T-helper 9 cell (primary cell): ENCODE measurements around the gene FHOD1.

Experiments
- DNase-seq: peaks from one replicate; pipeline ENCODE4 v3.0.0-alpha.2; 2020

The FHOD1 gene

DNA sequence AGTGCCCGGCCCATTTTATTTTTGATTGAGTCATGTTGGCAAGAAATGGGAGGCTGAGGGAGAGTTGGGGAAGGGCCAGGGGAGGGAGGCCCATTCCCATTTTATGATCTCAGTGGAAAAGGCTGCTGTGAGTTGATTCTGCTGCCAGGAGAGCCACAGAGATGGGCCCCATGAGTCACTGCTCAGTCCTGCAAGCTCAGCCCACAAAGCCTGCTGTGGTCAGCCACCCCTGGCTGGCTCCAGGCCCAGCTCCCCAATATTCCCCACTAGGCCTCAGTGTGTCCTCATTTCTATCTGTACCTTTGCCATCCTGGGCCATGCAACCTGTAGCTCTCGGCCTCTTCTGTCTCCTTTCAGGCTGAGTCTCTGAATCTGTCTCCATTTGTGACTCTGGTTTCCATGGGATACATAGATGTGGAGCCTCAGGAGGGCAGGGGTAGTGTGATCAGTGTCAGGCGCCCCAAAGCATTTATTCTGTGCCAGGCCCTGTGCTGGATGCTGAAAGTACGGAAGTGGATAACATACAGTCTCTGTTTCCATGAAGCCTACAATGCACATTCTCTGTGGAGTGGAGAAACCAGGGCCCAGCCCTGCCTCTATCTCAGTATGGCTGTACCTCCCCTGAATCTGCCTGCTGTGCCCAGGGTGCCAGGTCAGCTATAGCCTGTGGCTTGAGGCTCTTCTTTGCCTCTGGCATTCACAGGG is 30.2 kb upstream of the FHOD1 start:
- DNase-seq: no peak

DNA sequence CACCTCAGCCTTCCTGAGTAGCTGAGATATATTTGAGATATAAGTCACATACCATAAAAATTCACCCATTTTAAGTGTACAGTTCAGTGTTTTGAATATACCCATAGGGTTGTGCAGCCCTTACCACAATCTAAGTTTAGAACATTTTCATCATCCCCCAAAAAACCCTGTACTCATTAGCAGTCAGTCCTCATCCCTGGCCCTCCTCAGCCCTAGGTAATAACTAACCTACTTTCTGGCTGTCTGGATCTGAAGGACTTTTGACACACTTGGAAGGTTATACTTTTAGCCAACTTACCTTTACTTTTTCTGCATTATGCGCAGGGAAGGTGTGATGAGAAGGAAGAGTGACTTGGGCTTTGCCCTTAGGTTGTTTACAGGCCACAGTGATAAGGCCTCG is 28.0 kb upstream of the FHOD1 start:
- DNase-seq: no peak

DNA sequence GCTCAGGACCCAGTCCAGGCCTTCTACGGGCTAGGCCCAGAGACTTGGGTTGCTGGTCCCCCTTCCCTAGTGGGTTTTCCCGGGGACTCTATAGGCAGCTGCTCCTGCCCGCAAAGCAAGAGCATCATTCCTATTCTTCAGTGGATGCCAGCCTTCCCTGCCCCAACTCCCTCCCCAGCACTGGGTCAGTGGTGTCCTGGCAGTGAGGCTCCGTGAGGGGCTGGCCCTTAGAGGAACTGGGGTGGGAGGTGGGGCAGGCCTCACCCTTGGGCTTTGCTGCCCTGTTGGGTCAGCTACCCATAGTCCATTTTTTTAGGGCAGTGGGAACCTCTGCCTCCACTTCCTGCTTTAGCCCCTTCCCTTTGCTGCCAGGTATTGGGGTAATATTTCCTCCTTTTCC is 24.2 kb upstream of the FHOD1 start:
- no peak for DNase-seq

DNA sequence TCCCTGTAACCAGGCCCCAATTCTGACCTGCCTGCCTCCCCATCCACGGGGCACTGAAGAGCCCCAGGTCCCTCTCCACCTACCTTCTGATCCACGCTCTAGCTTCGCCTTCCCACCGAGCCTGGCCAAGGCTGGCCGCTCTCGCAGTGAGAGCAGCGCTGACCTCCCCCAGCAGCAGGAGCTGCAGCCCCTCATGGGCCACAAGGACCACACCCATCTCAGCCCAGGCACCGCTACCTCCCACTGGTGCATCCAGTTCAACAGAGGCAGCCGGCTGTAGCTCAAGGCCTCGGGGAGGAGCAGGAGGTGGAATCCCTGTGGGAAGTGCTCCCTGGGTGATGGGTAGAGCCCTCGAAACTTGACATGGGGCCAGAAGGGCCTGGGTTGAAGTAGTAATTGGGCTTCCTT is 23.7 kb upstream of the FHOD1 start:
- no peak for DNase-seq

DNA sequence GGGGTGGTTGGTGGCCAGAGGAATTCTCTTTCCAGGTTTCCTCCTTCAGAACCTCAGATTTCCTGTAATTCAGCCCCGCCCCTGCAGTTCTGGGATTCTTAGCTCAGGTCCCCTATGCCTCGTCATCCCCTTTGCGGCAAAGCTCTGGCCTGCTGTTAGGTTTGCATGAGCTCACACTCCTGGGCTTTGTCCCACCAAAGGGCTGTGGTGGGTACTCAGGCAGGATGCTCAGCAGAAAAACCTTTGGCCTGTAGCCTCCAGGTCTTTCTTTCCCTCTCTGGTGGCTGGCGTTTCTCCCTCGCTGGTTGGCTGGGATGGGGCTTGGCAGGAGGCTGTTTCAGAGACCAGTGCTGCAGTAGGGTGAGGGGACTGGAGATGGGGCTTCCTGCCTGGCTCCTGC is 22.5 kb upstream of the FHOD1 start:
- no peak for DNase-seq

DNA sequence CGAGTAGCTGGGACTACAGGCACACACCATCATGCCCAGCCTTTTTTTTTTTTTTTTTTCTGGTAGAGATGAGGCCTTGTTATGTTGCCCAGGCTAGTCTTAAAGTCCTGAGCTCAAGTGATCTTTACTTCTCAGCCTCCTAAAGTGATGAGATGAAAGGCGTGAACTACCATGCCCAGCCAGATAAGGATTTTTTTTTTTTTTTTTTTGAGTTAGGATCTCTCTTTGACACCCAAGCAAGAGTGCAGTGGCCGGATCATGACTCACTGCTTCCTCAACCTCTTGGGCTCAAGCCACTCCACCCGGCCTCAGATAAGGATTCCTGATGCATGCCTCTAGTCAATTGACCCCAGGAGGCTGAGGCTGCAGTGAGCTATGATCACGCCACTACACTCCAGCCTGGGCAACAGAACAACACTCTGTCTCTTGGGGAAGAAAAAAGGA is 20.9 kb upstream of the FHOD1 start:
- DNase-seq: no peak

DNA sequence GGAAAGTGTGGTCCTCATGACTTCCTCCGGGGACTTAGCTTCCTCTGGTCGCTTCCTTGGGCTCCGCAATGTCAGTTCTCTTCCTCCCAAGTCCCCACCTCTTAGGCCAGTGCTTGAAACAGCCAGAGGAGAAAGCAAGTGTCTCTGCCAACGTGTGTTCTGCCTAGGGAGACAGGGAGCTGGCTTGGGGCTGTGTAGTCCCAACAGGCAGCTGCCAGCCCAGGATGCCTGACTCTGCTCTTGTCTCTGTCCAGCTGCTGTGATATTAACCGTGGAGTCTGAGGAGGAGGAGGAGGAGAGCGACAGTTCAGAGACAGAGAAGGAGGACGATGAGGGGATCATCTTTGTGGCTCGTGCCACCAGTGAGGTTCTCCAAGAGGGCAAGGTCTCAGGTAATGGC is 18.6 kb upstream of the FHOD1 start:
- no peak for DNase-seq

DNA sequence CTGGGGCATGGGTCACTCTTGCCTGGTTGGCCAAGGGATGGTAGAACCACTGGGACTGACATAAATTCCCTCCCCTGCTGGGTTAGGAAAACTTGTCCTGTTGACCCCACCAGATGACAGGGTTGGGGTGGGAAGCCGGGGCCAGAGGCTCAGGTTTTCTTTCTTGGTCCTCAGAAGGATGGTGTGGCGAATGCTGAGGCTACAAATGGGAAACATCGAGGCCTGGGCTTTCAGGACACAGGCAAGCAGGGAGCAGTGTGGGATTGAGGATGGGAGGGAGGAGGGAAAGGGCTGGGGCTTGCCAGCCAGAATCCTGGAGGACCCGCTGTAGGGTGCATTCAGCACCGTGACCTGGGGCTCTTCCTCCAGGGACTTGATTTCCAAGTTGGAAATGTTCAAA is 17.6 kb upstream of the FHOD1 start:
- DNase-seq: no peak

DNA sequence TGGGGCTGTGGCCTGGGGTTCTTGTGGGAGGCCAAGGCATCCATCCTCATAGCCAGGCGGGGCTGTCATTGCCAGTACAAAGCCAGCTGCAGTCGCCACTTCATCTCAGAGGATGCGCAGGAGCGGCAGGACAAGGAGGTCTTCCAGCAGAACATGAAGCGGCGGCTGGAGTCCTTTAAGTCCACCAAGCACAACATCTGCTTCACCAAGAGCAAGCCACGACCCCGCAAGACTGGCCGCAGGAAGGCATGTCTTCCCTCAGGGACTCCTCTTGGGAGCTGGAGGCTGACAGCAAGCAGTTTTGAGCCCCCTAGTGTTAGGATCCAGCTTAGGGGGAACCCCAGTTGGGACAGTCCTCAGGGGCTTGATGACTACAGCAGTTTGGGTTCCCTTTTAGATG is 17.0 kb upstream of the FHOD1 start:
- no peak for DNase-seq

DNA sequence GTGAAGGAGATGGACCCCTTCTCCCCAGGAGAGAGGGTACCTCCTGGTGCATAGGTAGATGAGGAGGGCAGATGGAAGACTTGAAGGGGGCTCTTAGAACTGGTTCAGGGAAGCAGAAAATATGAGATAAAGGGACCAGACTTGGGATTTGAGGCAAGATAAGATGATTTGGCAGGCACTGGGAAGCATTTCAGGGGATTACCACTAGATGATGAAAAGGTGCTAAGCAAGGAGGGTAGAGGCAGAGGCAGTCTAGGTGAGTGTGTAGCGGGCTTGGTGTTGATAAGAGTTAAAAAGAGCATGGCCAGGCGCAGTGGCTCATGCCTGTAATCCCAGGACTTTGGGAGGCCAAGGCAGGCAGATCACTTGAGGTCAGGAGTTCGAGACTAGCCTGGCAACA is 15.9 kb upstream of the FHOD1 start:
- no peak for DNase-seq

DNA sequence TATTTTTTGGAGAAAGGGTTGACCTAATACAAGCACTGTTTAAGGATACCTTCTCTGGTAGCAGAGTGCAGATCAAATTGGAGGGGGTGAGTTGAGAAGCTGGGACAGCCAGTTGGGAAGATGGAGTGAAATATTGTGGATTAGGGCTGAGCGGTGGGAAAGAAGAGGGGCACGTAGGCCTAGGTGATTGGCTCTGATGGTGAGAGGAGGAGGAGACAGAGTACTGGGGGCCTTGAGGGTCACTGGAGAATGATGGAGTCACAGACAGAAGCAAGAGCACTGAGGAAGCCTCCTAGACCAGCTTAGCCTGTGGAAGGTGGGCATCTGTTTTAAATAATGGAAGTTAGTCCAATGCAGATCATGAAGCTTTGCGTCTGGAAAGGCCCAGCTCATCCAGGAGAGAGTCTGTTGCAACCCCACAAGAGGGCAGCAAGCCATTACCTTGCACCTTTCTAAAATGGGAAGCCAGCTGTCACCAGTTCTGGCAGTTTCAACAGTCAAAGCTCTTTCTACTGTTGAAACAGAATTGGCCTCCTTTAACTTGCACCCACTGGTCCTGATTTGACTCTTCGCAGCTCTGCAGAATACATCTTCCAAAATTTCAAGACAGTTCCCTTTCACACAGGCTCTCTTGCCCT is 13.3 kb upstream of the FHOD1 start:
- no peak for DNase-seq

DNA sequence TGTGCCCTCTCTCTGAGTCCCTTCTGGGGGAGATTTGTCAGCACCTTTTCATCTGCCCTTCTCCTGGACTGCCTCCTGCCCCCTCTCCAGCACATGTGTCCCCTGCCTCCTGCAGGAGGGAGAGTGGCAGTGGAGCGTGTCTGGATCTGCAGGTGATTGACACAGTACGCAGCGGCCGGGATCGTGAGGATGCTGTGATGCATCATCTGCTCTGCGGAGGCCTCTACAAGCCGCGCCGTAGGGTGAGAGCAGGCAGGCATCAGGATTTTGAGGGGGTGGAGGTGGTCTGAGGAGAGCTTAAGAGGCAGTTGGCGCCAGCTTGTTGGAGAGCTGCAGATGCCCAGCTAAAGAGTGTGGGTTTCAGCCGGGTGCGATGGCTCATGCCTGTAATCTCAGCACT is 12.4 kb upstream of the FHOD1 start:
- no peak for DNase-seq

DNA sequence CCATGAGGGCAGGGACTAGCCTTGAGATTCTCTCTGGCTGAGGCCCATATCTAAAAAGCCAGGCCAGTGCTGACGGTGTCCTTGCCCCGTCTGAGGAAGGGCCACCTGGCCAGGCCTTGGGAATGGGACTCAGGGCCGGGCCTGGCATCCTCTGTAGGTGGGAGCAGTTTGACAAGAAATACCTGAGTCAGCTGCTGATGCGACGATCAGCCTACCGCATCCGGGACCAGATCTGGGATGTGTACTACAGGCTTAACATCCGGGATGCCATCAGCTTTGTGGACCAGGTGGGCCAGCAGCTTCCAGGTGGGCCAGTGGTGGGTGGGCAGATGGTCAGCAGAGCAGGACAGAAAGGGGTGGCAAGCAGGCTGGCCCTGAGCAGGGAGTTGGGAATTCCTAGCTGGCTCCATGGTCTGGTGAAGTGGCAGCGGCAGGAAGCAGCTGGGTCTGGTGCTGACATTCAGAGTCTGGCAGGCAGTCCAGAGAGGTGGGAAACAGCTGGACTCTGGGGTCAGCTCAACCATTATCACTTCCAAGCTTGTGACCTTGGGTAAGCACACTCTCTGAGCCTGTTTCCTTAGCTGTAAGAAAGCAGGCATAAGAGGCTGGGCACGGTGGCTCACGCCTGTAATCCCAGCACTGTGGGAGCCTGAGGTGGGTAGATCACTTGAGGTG is 11.0 kb upstream of the FHOD1 start:
- DNase-seq: no peak

DNA sequence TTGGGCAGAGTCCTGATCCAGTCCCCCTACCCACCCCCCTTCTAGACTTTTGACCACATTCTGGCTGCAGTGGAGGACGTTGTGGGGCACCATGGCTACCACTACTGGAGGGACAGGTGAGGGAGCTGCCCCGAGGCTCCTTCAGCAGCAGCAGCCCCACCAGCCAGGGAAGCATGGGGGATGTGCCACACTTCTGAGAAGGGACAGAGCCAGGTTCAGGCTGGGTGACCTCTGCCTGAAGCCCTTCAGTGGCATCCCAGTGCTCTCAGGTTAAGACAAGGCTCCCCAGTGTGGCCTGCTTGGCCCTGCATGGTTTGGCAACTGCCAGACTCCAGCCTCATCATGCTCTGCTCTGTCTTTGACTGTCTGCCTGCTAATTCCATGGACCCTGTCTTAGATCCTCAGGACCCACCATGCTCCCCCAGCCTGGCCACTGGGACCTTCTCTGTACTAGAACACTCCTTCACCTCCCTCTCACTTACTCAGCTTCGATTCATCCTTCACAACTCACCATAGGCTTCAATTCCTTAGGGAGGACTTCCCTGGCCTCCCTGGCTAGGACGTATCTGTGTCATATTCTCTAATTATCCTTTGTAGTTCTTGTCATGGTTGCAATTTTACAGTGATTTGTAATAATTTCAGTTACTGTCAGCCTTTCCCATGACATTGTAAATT is 10.3 kb upstream of the FHOD1 start:
- no peak for DNase-seq

DNA sequence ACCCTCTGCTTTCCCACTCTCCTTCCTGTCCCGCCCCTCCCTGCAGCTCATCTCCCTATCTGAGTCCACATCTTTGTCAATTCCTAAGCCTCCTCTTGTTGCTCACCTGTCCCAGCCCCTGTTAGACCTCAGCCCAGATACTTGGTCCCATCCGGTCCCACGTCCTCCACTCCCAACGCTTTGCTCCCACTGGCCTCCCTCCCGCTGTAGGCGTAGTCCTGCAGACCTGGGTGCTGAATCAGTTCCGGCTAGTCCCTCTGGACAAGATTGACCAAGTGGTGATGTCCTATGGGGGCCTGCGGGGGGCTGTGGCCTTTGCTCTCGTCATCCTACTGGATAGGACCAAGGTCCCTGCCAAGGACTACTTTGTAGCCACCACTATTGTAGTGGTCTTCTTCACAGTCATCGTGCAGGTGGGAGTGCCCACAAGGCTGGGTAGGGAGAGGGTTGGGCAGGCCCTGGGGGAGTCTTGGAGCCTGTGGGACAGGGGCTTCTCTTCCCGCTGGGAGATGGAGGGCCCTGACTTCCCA is 9.5 kb upstream of the FHOD1 start:
- no peak for DNase-seq

DNA sequence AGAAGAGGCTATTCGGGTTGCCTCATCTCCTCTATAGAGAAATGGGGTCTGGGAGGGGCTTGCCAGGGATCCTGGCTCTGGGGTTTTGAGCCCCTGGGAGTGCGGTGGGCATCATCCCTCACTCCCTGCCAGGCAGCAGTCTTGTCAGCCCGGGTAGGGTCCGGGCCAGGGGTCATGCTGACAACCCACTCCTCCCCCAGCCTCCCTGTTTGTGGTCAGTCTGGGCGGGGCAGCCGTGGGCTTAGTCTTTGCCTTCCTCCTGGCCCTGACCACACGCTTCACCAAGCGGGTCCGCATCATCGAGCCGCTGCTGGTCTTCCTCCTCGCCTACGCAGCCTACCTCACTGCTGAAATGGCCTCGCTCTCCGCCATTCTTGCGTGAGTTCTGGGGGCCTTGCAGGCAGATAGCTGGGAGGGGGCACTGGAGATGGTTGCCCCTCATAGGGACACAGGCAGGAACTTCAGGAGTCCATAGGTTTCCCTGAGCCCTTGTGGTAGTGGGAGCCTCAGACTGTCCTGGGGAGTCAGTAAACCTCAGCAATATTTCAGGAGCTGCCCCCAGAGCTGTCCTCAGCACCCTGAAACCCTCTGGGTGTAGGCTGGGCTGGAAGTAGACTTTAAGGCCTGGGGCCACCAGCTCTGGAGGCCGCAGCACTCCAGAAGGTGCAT is 8.4 kb upstream of the FHOD1 start:
- no peak for DNase-seq

DNA sequence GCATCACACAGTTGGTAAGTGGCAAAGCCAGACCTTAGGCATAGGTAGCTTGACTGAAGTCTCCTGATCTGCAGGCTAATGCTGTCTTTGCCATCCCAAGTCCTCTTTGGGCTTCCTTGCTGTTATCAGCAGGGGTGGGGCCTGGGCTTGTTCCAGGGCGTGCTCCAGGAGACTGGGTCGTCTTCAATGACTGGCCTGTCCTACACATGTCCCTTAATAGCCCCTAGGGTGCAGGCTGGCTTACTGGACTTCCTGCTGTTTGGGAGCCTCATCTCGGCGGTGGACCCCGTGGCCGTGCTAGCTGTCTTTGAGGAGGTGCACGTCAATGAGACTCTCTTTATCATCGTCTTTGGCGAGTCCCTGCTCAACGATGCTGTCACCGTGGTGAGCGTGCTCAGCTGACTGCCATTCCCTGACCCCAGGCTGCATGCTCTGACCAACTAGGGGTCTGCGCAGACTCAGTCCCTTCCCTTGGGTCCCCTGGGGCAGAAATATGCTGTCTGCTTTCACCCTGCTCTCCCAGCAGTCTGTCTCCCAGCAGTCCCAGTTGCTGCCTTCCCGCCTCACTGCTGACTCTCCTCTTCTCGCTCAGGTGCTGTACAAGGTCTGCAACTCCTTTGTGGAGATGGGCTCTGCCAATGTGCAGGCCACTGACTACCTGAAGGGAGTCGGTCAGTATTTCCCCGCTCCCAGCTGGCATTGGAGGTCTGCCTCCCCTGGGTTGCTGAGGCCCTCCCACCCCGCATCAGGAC is 7.7 kb upstream of the FHOD1 start:
- no peak for DNase-seq

DNA sequence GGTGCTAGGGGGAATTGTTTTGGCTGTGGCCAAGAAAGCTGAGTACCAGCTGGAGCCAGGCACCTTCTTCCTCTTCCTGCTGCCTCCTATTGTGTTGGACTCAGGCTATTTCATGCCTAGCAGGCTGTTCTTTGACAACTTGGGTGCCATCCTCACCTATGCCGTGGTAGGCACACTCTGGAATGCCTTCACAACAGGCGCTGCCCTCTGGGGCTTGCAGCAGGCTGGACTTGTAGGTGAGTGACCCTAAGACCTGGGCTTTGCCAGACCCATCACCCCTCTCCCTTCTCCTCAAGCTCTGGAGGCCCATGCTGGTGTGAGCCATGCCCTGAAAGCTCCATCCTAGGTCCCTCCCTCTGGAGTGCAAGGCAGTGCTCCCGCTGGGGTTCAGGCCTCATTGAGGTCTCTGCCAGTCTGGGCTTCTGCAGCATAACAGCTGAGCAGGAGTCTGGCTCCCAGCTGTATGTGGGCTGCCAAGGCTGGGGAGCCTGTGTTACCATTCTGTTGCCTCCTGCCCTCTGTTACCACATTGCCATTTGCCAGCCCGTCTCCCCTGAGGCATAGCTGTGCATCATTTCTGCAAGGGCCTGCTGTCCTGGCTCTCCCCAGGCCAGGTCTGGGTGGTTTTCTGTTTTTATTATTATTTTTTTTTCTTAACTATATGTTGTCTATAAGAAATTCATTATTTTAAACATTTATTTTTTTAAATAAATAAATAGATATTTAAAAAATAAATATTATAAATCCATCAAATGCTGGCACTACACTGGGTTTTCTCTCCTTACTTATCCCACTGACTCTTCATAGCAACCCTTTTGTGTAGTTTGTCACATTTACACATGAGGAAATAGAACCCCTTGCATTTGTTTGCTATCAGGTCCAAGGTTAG is 5.6 kb upstream of the FHOD1 start:
- DNase-seq: no peak

DNA sequence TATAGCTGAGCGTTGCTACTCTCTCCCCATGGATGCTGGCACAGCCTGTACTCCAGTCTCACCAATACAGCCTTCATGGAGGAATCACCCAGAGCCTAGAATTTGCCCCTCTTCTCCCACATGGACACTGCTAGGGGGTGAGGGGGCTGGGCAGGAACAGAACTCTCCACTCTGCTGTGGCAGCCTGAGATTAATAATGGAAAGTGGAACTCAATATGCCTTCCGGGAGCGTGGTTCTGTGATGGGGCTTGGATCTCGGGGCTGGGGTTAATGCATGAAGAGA is 2.7 kb upstream of the FHOD1 start:
- no peak for DNase-seq

DNA sequence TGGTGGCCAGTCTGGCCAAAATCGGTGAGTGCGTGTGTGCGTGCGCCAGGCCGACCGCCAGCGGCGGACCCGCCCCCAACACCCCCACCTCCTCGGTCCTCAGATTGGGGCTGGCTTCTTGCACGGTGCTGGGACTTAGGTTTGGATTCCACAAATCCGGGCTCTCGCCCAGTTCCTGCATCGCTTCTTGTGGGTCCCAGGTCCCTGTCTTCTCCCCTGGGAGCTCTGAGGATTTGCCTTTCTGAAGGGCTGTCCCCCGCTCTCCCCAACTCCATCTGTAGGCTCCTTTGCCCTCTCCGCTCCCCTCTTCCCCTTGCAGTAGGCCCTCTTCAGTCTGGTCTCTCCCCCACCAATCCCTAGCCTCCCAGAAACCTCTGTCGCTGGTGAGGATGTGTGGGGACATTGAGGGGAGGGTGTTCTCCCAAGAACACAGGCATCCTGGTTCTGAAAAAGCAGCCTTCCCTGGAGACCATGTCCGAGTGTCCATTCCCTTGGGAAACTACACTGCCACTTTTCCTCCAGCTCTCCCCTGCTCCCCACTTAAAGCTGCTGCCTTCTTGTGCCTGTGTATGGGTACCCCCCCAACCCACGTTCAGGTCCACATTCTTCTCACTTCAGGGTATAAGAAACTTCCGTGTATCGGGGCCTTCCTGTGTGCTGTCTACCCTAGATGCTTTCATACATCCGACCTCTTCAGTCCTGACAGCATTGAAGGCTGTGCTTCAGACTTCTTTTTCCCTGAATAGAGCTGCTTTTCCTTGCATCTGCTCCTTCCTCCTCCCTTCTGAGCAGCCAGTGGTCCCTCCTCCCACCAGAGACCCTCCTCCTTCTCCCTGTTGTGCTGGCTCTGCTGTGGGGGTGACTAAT is 2.1 kb upstream of the FHOD1 start:
- no peak for DNase-seq
